ENCODE data around the gene MTCL1.

The MTCL1 gene

DNA sequence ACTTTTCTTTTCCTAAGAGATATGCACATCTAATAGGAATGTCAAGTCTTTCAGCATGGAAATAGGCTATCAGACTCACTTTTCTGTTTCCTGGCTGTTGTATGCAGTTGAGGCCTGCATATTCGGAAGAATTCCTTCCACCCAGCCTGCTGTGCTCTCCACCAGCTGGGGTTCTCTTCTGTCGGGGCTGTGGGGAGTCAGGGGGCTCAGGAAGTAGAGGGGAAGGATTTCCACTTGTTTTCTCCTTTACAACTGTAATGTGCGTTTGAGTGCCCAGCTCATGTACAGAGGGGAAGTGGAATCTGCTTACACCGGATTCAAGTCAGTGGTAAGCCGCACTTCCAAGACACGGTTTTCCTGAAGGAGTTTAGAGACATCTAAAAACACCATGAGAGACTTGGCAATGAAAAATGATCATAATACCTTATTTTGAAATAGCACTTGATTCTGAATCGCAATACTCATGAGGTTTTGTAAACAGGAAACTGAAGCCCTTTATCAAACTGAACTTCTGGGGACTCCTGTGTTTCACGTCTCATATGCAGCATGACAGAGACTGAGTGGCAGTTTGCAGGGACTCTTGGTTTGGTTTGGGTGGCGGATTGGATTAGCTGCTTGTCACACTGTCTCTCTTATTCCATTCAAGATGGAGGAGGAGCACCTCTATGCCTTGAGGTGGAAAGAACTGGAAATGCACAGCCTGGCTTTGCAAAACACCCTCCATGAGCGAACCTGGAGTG lies 90.4 kb downstream of the MTCL1 start:
- H3K9ac ChIP-seq (ENCODE audit: low read length), result no peak overlapping the region
- no peaks in the 10 kb centered on the region for H3K4me1 ChIP-seq (ENCODE audit: insufficient read depth, low read length, severe bottlenecking)
- no peak overlapping the region for H3K27ac ChIP-seq (ENCODE audit: low read depth, low read length, poor library complexity, severe bottlenecking)
- TF ChIP-seq, protein P1, sequence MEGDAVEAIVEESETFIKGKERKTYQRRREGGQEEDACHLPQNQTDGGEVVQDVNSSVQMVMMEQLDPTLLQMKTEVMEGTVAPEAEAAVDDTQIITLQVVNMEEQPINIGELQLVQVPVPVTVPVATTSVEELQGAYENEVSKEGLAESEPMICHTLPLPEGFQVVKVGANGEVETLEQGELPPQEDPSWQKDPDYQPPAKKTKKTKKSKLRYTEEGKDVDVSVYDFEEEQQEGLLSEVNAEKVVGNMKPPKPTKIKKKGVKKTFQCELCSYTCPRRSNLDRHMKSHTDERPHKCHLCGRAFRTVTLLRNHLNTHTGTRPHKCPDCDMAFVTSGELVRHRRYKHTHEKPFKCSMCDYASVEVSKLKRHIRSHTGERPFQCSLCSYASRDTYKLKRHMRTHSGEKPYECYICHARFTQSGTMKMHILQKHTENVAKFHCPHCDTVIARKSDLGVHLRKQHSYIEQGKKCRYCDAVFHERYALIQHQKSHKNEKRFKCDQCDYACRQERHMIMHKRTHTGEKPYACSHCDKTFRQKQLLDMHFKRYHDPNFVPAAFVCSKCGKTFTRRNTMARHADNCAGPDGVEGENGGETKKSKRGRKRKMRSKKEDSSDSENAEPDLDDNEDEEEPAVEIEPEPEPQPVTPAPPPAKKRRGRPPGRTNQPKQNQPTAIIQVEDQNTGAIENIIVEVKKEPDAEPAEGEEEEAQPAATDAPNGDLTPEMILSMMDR (IDR thresholded peaks at IDR 0.05; ENCODE audit: low read length), result no peak
- TF ChIP-seq EZH2 (IDR thresholded peaks at IDR 0.05; ENCODE audit: borderline replicate concordance, low read length), result no peak
- no peaks in the 10 kb centered on the region for H3K27me3 ChIP-seq (ENCODE audit: insufficient read depth, low read length)
- H3K4me3 ChIP-seq (ENCODE audit: low read depth, low read length, poor library complexity, severe bottlenecking), result no peak overlapping the region
- no peak overlapping the region for H2AFZ ChIP-seq (ENCODE audit: low read length)
- H3K4me2 ChIP-seq (ENCODE audit: low read length), result no peak overlapping the region
- H3K9me3 ChIP-seq (ENCODE audit: low read length), result no peaks in the 10 kb centered on the region
- H3K79me2 ChIP-seq (ENCODE audit: insufficient read depth, low read length), result no peaks in the 10 kb centered on the region
- H4K20me1 ChIP-seq (ENCODE audit: insufficient read depth, low read length), result no peaks in the 10 kb centered on the region
- peaks cover 66% of the 10 kb centered on the region for H3K36me3 ChIP-seq (ENCODE audit: insufficient read depth, low read length)
- H3K9me2 ChIP-seq (ENCODE audit: low read depth, low read length), result no peaks in the 10 kb centered on the region
- no peaks in the 10 kb centered on the region for H3F3A ChIP-seq (ENCODE audit: insufficient read depth, low read length)

DNA sequence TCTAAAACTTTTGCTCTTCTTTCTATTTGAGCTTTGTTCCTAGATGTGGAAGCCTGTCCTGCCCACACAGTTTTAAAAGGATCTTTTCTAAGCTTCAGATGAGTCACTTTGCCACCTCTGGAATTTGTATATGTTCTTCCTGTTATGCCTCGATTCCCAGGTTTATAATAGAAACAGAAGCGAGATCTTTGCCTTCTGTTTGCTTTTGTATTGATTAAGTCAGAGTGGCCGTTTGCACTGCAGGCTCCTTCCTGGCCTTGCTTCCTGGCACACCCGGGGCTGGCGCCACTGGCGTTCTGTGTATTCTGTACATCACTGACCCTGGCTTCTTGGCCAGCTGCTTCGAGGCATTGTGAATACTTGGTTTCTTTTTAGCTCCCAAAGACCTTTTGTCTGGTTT lies 91.8 kb downstream of the MTCL1 start:
- no peak overlapping the region for H3K9ac ChIP-seq (ENCODE audit: low read length)
- H4K20me1 ChIP-seq (ENCODE audit: insufficient read depth, low read length), result no peaks in the 10 kb centered on the region

DNA sequence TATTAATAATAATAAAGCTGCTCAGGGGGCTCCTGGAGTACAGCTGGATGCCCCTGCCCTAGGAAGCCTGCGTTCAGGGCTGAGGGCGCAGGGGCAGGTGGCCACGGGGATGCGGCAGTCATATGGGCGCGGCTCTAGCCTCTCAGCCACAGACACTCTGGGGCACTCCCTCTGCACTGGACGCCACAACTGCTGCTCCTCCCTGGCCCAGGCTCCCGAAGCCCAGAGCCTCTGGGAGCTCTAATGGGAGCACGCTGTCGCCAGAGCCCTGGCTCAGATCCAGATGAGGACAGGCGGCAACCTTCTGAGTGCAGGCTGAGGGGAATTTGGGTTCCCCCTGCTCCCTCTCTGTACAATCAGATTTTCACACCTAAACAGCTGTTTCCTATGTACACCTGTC lies 93.6 kb downstream of the MTCL1 start:
- peaks cover 73% of the 10 kb centered on the region for H3K36me3 ChIP-seq (ENCODE audit: insufficient read depth, low read length)
- no peak overlapping the region for H3K4me3 ChIP-seq (ENCODE audit: low read depth, low read length, poor library complexity, severe bottlenecking)
- no peak overlapping the region for H3K9ac ChIP-seq (ENCODE audit: low read length)
- H3K27me3 ChIP-seq (ENCODE audit: insufficient read depth, low read length), result no peaks in the 10 kb centered on the region
- H3F3A ChIP-seq (ENCODE audit: insufficient read depth, low read length), result no peaks in the 10 kb centered on the region
- no peaks in the 10 kb centered on the region for H3K9me3 ChIP-seq (ENCODE audit: low read length)
- H3K27ac ChIP-seq (ENCODE audit: low read depth, low read length, poor library complexity, severe bottlenecking), result no peak overlapping the region
- no peaks in the 10 kb centered on the region for H3K4me1 ChIP-seq (ENCODE audit: insufficient read depth, low read length, severe bottlenecking)
- H4K20me1 ChIP-seq (ENCODE audit: insufficient read depth, low read length), result no peaks in the 10 kb centered on the region
- H3K9me2 ChIP-seq (ENCODE audit: low read depth, low read length), result no peaks in the 10 kb centered on the region
- H2AFZ ChIP-seq (ENCODE audit: low read length), result no peak overlapping the region
- TF ChIP-seq EZH2 (IDR thresholded peaks at IDR 0.05; ENCODE audit: borderline replicate concordance, low read length), result no peak
- TF ChIP-seq, protein P1 (IDR thresholded peaks at IDR 0.05; ENCODE audit: low read length), result no peak
- no peak overlapping the region for H3K4me2 ChIP-seq (ENCODE audit: low read length)
- H3K79me2 ChIP-seq (ENCODE audit: insufficient read depth, low read length), result no peaks in the 10 kb centered on the region

More for the DNA sequence above, 91.8 kb downstream of the MTCL1 start:
- Histone ChIP-seq H3K4me1 (ENCODE audit: insufficient read depth, low read length, severe bottlenecking) (no peaks in the 10 kb centered on the region), H3K4me2 (ENCODE audit: low read length) (no peak overlapping the region), H3K36me3 (ENCODE audit: insufficient read depth, low read length) (peaks cover 69% of the 10 kb centered on the region), H3K9me2 (ENCODE audit: low read depth, low read length) (no peaks in the 10 kb centered on the region), H3F3A (ENCODE audit: insufficient read depth, low read length) (no peaks in the 10 kb centered on the region), H3K9me3 (ENCODE audit: low read length) (no peaks in the 10 kb centered on the region), H3K4me3 (ENCODE audit: low read depth, low read length, poor library complexity, severe bottlenecking) (no peak overlapping the region), H3K27me3 (ENCODE audit: insufficient read depth, low read length) (no peaks in the 10 kb centered on the region), H2AFZ (ENCODE audit: low read length) (no peak overlapping the region), H3K79me2 (ENCODE audit: insufficient read depth, low read length) (no peaks in the 10 kb centered on the region), H3K27ac (ENCODE audit: low read depth, low read length, poor library complexity, severe bottlenecking) (no peak overlapping the region)
- TF ChIP-seq, protein P1 (IDR thresholded peaks at IDR 0.05; ENCODE audit: low read length), result no peak
- TF ChIP-seq EZH2 (IDR thresholded peaks at IDR 0.05; ENCODE audit: borderline replicate concordance, low read length), result no peak
